GM12873 (cell line): ENCODE results near the gene RBM38.

Experiments used
- CTCF ChIP-seq: IDR thresholded peaks from 2 replicates; pipeline ENCODE4 v1.5.1; 2012; ENCODE audit warnings: low read depth, mild to moderate bottlenecking, moderate library complexity, low read length, control low read depth; ENCODE audit not compliant: insufficient read depth; ENCODE audit errors: missing control alignments

RBM38 gene

GRCh38 chr20:57404419-57405072 is 13.3 kb downstream of the RBM38 start:
- no peak for TF ChIP-seq CTCF

- no peak for TF ChIP-seq CTCF
Measured at GRCh38 chr20:57405236-57406016, 14.2 kb downstream of the RBM38 start.

- TF ChIP-seq CTCF: no peak
Measured at GRCh38 chr20:57407541-57407956, 16.4 kb downstream of the RBM38 start.

GRCh38 chr20:57408131-57408530 is 16.9 kb downstream of the RBM38 start:
- TF ChIP-seq CTCF: no peak

GRCh38 chr20:57408536-57409233 is 17.5 kb downstream of the RBM38 start:
- TF ChIP-seq CTCF: no peak

DNA sequence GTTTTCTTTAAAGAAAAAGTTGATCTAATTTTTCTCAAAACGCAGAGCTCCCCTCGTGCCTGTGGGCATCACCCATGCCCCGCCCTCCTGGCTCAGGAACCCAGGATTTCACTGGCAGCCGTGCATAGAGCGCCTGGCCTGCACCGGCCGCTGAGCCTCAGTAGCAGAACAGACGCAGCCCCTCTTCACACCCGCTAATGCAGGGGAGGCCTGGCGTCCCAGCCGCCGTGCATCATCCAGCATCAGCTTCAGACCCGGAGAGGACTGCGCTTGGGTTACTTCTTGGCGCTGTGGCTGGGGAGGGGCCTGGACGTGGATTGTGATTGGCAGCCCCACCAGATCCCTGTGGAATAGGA is 18.1 kb downstream of the RBM38 start:
- no peak for TF ChIP-seq CTCF

GRCh38 chr20:57409672-57410397 is 18.6 kb downstream of the RBM38 start:
- no peak for TF ChIP-seq CTCF
